ENCODE results near the gene MIPEP.
A peak's percentile ranks its signal among the peaks of the same experiment; 100 is the strongest.
"Not testable (repeated sequence)": the region's sequence is repeated elsewhere in the genome, so short reads cannot be mapped to it uniquely, and the experiment has no call there.

MIPEP gene

GRCh38 chr13:23889615-23890607 is 711 bp upstream of the MIPEP start:
- in situ Hi-C loops (cut with MboI; ENCODE audit: low pct_unique_long_range_greater_than_20kb, low sequenced_read_pairs, unreplicated experiment) = loop anchor here (5.0 to 25.0 kb wide), 2 partner anchors 432 to 528 kb away; no protein-coding TSS in a partner anchor
- DNase-seq (ENCODE audit: low spot score) = no peak
- TF ChIP-seq, protein P1, sequence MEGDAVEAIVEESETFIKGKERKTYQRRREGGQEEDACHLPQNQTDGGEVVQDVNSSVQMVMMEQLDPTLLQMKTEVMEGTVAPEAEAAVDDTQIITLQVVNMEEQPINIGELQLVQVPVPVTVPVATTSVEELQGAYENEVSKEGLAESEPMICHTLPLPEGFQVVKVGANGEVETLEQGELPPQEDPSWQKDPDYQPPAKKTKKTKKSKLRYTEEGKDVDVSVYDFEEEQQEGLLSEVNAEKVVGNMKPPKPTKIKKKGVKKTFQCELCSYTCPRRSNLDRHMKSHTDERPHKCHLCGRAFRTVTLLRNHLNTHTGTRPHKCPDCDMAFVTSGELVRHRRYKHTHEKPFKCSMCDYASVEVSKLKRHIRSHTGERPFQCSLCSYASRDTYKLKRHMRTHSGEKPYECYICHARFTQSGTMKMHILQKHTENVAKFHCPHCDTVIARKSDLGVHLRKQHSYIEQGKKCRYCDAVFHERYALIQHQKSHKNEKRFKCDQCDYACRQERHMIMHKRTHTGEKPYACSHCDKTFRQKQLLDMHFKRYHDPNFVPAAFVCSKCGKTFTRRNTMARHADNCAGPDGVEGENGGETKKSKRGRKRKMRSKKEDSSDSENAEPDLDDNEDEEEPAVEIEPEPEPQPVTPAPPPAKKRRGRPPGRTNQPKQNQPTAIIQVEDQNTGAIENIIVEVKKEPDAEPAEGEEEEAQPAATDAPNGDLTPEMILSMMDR (IDR thresholded peaks at IDR 0.05; ENCODE audit: extremely low read depth, insufficient read depth, missing control alignments) = peak; percentile 26

- DNase-seq (ENCODE audit: low spot score) = not testable (repeated sequence)
- in situ Hi-C loops (cut with MboI; ENCODE audit: low pct_unique_long_range_greater_than_20kb, low sequenced_read_pairs, unreplicated experiment) = loop anchor here (25.0 kb wide), 1 partner anchor 522 kb away; no protein-coding TSS in a partner anchor
These were observed 4.8 kb downstream of the MIPEP start for GRCh38 chr13:23884361-23884760.

GRCh38 chr13:23883255-23883654 is 5.9 kb downstream of the MIPEP start:
- in situ Hi-C loops (cut with MboI; ENCODE audit: low pct_unique_long_range_greater_than_20kb, low sequenced_read_pairs, unreplicated experiment) = loop anchor here (25.0 kb wide), 1 partner anchor 521 kb away; no protein-coding TSS in a partner anchor
- TF ChIP-seq, protein P1 (IDR thresholded peaks at IDR 0.05; ENCODE audit: extremely low read depth, insufficient read depth, missing control alignments) = no peak
- DNase-seq (ENCODE audit: low spot score) = no peak

DNA sequence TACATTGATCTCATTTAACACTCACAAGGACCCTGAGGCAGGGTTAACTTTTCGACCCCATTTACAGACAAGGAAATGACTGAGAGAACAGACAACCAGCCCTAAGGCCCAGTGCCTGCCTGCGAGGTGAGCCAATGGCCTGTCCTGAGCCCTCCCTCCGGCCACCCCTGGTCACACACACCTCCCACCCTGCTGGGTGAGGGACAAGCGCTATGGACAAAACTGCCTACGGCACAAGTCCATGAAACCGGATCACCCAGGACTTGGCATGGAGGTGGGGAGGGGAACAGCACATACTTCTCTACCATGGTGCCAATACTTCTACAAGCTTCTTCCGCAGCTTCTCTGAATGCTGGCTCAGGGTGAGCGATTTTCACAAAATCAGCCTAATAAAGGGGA is 7.8 kb downstream of the MIPEP start:
- in situ Hi-C loops (cut with MboI; ENCODE audit: low pct_unique_long_range_greater_than_20kb, low sequenced_read_pairs, unreplicated experiment) = loop anchor here (25.0 kb wide), 1 partner anchor 519 kb away; no protein-coding TSS in a partner anchor
- not testable (repeated sequence) for DNase-seq (ENCODE audit: low spot score)

- DNase-seq (ENCODE audit: low spot score) = not testable (repeated sequence)
- in situ Hi-C loops (cut with MboI; ENCODE audit: low pct_unique_long_range_greater_than_20kb, low sequenced_read_pairs, unreplicated experiment) = loop anchor here (25.0 kb wide), 1 partner anchor 518 kb away; no protein-coding TSS in a partner anchor
These were observed 8.5 kb downstream of the MIPEP start for GRCh38 chr13:23880493-23881401.

- in situ Hi-C loops (cut with MboI; ENCODE audit: low pct_unique_long_range_greater_than_20kb, low sequenced_read_pairs, unreplicated experiment) = loop anchor here (10.0 to 25.0 kb wide), 2 partner anchors 412 to 515 kb away; no protein-coding TSS in a partner anchor
- DNase-seq (ENCODE audit: low spot score) = no peak
- TF ChIP-seq, protein P1 (IDR thresholded peaks at IDR 0.05; ENCODE audit: extremely low read depth, insufficient read depth, missing control alignments) = no peak
These were observed 11.9 kb downstream of the MIPEP start for GRCh38 chr13:23877286-23877685.

GRCh38 chr13:23876265-23876664 is 12.9 kb downstream of the MIPEP start:
- DNase-seq (ENCODE audit: low spot score) = no peak

More at GRCh38 chr13:23876265-23876664, 12.9 kb downstream of the MIPEP start:
- in situ Hi-C loops (cut with MboI; ENCODE audit: low pct_unique_long_range_greater_than_20kb, low sequenced_read_pairs, unreplicated experiment) = loop anchor here (10.0 to 25.0 kb wide), 2 partner anchors 411 to 514 kb away; no protein-coding TSS in a partner anchor
- TF ChIP-seq, protein P1 (IDR thresholded peaks at IDR 0.05; ENCODE audit: extremely low read depth, insufficient read depth, missing control alignments) = peak; percentile 49

Measured in GM13977 (cell line).